Measurements from ENCODE around the gene ZNF81. TPM values are rescaled to one million over a fixed set of nuclear protein-coding genes. Genes with fewer than 3 reads are reported as not detected.

The ZNF81 gene
- total and polyA plus RNA-seq, 2 donors (not counting 1 experiment from before 2014, with no cell fraction given), result 3.5 to 5.4 TPM

Other genes starting within 250 kb of the ZNF81 start
- under 0.01 and 0.17 TPM in 2 replicates for gene SYN1, start 217.0 kb upstream of the ZNF81 start, total RNA-seq
- gene SYN1, start 217.0 kb upstream of the ZNF81 start, polyA plus RNA-seq, result 0.56 and 1.4 TPM in 2 replicates
- under 0.01 and 0.17 TPM in 2 replicates for gene CFP, start 207.0 kb upstream of the ZNF81 start, total RNA-seq
- gene CFP, start 207.0 kb upstream of the ZNF81 start, polyA plus RNA-seq, result 0.08 and 0.17 TPM in 2 replicates
- gene ELK1, start 186.3 kb upstream of the ZNF81 start, total RNA-seq, result 13.9 and 14.4 TPM in 2 replicates
- gene ELK1, start 186.3 kb upstream of the ZNF81 start, polyA plus RNA-seq, result 25.3 and 27.5 TPM in 2 replicates
- gene UXT, start 177.7 kb upstream of the ZNF81 start, total RNA-seq, result 111 and 143 TPM in 2 replicates
- 114 and 141 TPM in 2 replicates for gene UXT, start 177.7 kb upstream of the ZNF81 start, polyA plus RNA-seq
- 3.6 and 4.5 TPM in 2 replicates for gene ZNF182, start 167.1 kb downstream of the ZNF81 start, total RNA-seq
- gene ZNF182, start 167.1 kb downstream of the ZNF81 start, polyA plus RNA-seq, result 1.6 and 2.1 TPM in 2 replicates
- gene SPACA5, start 170.1 kb downstream of the ZNF81 start, total RNA-seq, result not detected in 2 replicates
- not detected in 2 replicates for gene SPACA5, start 170.1 kb downstream of the ZNF81 start, polyA plus RNA-seq
- 2.1 and 4.3 TPM in 2 replicates for gene ZNF630, start 234.7 kb downstream of the ZNF81 start, total RNA-seq
- gene ZNF630, start 234.7 kb downstream of the ZNF81 start, polyA plus RNA-seq, result 0.32 and 0.59 TPM in 2 replicates

Data from fibroblast of lung (primary cell).